Epithelial cell of prostate (primary cell): ENCODE measurements around the gene MAP3K7CL.

ENCODE experiments used
- DNase-seq: peaks from one replicate; pipeline ENCODE4 v3.0.0-alpha.2; 2011; ENCODE audit warnings: low read depth, low spot score
- H3K27ac ChIP-seq: fragments of 450-650 bp; 2 replicates; pipeline ENCODE4 v1.5.1; 2017; ENCODE audit warnings: mild to moderate bottlenecking

MAP3K7CL gene

GRCh38 chr21:29130270-29130969 is at the start of gene MAP3K7CL:
Gene MAP3K7CL, plus strand, starts transcription at chr21:29130644. Its CDS starts 2,701 bp downstream, at chr21:29133345.
- H3K27ac ChIP-seq, result peak within 1 kb of the TSS; percentile 71
- peak; percentile 89 for DNase-seq

GRCh38 chr21:29082046-29082815 is 48.2 kb upstream of the MAP3K7CL start:
- DNase-seq, result no peak
- no peak overlapping the region for H3K27ac ChIP-seq

- H3K27ac ChIP-seq, result no peak overlapping the region
- DNase-seq, result no peak
Measured at GRCh38 chr21:29083306-29083705, 47.1 kb upstream of the MAP3K7CL start.

GRCh38 chr21:29084372-29084771 is 46.1 kb upstream of the MAP3K7CL start:
- no peak overlapping the region for H3K27ac ChIP-seq
- no peak for DNase-seq

- DNase-seq, result no peak
- H3K27ac ChIP-seq, result no peak overlapping the region
Measured at GRCh38 chr21:29085106-29085752, 45.2 kb upstream of the MAP3K7CL start.

GRCh38 chr21:29091033-29091432 is 39.4 kb upstream of the MAP3K7CL start:
- peak overlapping the region; percentile 50 for H3K27ac ChIP-seq
- no peak for DNase-seq

DNA sequence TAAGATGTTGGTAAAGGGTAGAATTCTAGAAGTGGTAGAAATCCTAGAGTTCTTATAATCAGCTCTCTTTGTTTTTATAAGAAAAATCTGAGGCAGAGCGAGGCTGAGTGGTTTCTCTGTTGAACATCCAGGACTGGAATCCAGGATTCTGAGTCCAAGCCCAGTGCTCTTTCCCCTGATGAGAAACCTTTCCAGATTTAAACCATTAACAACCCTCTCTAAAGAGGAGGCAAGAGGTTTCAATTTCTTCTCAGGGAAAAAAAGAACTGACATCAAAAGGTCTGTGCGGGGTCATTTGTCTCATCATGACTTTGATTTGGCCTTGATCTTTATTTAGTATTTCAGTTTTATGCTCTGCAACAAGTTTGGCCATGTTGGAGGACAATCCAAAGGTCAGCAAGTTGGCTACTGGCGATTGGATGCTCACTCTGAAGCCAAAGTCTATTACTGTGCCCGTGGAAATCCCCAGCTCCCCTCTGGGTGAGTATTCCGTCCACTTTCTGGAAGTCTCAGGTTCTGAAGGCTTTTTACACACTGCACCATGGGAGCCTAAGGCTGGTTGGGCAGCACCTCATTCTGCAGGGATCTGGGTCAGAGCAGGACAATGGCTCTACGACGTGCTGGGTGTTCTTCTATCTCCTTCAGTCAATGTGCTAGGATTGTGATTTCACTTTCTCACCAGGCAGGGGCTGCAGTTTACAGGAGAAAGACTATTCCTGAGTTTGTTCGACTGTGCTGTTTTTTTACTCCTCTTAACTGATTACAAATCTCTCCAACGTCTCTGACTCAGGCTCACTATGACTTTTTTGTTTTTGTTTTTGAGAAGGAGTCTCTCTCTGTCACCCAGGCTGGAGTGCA is 38.1 kb upstream of the MAP3K7CL start:
- DNase-seq, result no peak
- H3K27ac ChIP-seq, result peak overlapping the region; percentile 50

DNA sequence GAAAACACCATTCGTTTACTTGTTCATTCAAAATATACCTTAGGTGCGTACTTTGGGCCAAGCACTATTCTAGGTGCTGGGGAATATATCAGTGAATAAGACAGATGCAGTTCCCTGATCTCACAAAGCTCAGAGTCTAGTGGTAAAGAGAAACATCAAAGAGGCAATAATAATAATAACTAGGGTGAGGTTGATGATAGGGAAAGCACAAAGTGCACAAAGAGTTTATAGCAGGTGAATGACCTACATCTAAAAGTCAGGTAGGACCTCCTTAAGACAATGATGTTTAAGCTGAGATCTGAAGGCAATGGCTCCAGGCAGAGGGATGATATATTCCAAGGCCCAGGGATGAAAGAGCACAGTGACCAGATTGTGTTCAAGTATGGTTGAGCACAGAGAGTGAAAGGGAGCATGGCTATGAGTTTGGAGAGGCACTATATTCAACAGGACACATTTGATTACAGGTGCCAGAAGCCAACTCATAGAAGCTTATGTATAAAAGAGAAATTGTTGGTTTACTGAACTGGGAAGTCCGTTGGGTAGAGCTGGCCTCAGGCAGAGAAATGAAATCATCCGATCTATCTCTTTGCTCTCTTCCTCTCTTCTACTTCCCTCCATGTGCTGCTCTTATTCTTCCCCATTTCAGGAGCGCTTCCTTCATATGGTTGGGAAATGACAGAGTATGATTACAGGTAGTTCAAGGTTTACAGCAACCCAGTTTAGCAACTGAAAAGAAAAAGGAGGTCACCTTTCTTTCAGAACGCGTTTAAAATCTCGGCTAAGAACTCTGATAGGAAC is 34.0 kb upstream of the MAP3K7CL start:
- no peak overlapping the region for H3K27ac ChIP-seq
- DNase-seq, result no peak

GRCh38 chr21:29098156-29098555 is 32.3 kb upstream of the MAP3K7CL start:
- no peak overlapping the region for H3K27ac ChIP-seq
- DNase-seq, result no peak

DNA sequence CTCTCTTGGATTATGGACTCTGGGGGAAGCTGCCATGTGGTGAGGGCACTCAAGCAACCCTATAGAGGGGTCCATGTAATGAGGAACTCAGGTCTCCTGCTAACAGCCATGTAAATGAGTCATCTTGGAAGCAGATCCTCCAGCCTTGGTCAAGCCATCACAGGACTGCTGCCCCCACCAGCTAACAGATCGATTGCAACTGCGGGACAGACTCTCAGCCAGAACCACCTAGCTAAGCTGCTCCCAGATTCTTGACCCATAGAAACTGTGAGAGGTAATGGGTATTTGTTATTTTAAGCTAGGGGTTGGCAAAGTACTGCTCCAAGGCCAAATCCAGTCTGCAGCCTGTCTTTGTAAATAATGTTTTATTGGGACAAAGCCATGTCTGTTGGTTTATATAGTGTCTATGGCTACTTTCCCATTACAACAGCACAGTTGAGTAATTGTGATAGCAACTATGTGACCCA is 27.6 kb upstream of the MAP3K7CL start:
- H3K27ac ChIP-seq, result no peak overlapping the region
- no peak for DNase-seq

GRCh38 chr21:29104239-29104708 is 26.2 kb upstream of the MAP3K7CL start:
- peak overlapping the region; percentile 62 for H3K27ac ChIP-seq
- DNase-seq, result no peak

DNA sequence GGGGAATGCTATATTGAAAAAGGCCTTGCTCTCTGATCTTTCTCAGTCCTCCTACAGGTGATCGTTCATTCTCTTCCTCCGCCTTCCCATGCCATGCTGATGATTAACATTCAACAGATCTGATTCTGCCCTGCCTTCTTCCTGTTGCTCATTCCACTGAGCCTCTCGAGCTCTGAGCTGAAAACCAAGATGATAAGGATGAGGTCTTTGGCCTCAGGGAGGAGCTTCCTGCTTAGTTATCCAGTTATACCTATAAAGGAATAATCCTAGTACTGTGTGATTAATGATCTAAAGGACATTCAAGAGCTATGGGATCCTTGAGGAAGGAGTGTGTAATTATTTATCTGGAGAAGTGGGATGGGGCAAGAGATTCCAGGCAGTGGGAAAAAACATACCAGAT is 25.2 kb upstream of the MAP3K7CL start:
- peak; percentile 55 for DNase-seq
- peak overlapping the region; percentile 62 for H3K27ac ChIP-seq

GRCh38 chr21:29114765-29115500 is 15.5 kb upstream of the MAP3K7CL start:
- peak overlapping the region; percentile 50 for H3K27ac ChIP-seq
- peak; percentile 36 for DNase-seq

GRCh38 chr21:29115899-29116298 is 14.5 kb upstream of the MAP3K7CL start:
- DNase-seq, result no peak
- no peak overlapping the region for H3K27ac ChIP-seq

DNA sequence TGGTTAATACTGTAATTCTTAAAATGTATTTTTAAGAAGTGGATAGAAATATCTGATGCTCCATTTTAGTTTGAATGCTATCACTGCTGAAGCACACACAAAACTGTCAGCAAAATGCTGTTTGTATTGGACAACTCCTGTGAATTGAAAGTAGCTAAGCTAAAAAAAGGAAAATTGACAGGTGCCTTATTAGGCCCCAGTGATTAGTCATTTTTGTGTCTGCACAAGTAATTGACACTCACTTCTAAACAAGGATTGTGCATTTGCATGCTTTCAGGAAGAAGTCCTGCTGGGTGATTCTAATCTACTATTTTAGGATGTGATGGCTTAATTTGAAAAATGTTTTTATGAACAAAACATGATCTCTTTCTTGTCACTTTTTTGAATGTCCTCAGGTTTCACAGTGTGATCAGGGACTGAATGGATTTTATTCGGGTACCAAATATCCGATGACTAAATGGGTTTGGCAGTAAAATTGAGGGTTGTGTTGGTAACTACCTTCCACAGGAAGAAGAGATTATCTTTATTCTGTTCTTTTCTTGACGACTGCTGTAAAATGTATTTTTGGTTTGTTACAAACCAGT is 13.0 kb upstream of the MAP3K7CL start:
- DNase-seq, result no peak
- H3K27ac ChIP-seq, result no peak overlapping the region

GRCh38 chr21:29121759-29122158 is 8.7 kb upstream of the MAP3K7CL start:
- no peak overlapping the region for H3K27ac ChIP-seq
- DNase-seq, result no peak

DNA sequence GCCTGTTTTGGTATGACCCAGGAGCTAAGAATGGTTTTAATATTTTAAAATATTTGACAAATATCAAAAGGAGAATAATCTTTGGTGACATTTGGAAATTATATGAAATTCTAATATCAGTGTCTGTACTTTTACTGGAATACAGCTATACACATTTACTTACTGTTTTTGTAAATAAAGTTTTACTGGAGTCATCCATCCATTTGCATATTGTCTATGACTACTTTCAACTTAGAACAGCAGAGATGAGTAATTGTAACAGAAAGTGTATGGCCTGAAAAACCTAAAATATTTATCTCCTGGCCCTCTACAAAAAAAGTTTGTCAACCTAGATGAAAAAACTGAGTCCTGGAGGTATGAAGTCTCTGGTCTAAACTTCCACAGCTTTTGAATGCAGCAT is 5.8 kb upstream of the MAP3K7CL start:
- no peak overlapping the region for H3K27ac ChIP-seq
- no peak for DNase-seq

- no peak overlapping the region for H3K27ac ChIP-seq
- no peak for DNase-seq
Measured at GRCh38 chr21:29125191-29125590, 5.3 kb upstream of the MAP3K7CL start.
